OCI-LY7 (cell line): ENCODE measurements around the gene RPL38.

Source experiments
- CTCF ChIP-seq: fragments of 200-600 bp; sonication (generic); conservative IDR thresholded peaks from 2 replicates; pipeline ENCODE4 v1.5.1; 2014; ENCODE audit warnings: mild to moderate bottlenecking, antibody characterized with exemption, low read length, moderate library complexity, mixed read lengths
- EZH2phosphoT487 ChIP-seq: fragments of 200-600 bp; sonication (generic); IDR thresholded peaks from 2 replicates; pipeline ENCODE4 v1.6.1; 2018; ENCODE audit warnings: low read depth, borderline replicate concordance, mild to moderate bottlenecking, mixed run types, antibody characterized with exemption, low read length, moderate library complexity, mixed read lengths

GRCh38 chr17:74223901-74224300 is 20.4 kb downstream of the RPL38 start:
- TF ChIP-seq CTCF (no peak), EZH2phosphoT487 (no peak)
